Suppressor macrophage treated with lipopolysaccharide for 4 hours (primary cell): ENCODE measurements around the gene MRPL53.
"Not testable (repeated sequence)": the region's sequence is repeated elsewhere in the genome, so short reads cannot be mapped to it uniquely, and the experiment has no call there.

Source experiments
- DNase-seq: peaks from one replicate; pipeline ENCODE4 v3.0.0-alpha.2; 2020

MRPL53 gene

GRCh38 chr2:74481431-74481830 is 9.0 kb upstream of the MRPL53 start:
- DNase-seq = peak; percentile 73

- DNase-seq = no peak
These were observed 2.4 kb upstream of the MRPL53 start for GRCh38 chr2:74474899-74475298.

GRCh38 chr2:74474481-74474880 is 2.0 kb upstream of the MRPL53 start:
- no peak for DNase-seq

- DNase-seq = no peak
These were observed 422 bp upstream of the MRPL53 start for GRCh38 chr2:74472945-74473258.

- DNase-seq = no peak
These were observed 981 bp downstream of the MRPL53 start for GRCh38 chr2:74471332-74472065.

GRCh38 chr2:74470742-74471141 is 1.7 kb downstream of the MRPL53 start:
- not testable (repeated sequence) for DNase-seq

GRCh38 chr2:74464406-74464805 is 8.1 kb downstream of the MRPL53 start:
- DNase-seq = no peak

- DNase-seq = no peak
These were observed 9.7 kb downstream of the MRPL53 start for GRCh38 chr2:74462786-74463105.

- DNase-seq = no peak
These were observed 10.3 kb downstream of the MRPL53 start for GRCh38 chr2:74462054-74462785.

GRCh38 chr2:74461187-74462053 is 11.1 kb downstream of the MRPL53 start:
- no peak for DNase-seq

- not testable (repeated sequence) for DNase-seq
These were observed 12.3 kb downstream of the MRPL53 start for GRCh38 chr2:74460187-74460586.

GRCh38 chr2:74459503-74460118 is 12.9 kb downstream of the MRPL53 start:
- DNase-seq = not testable (repeated sequence)

GRCh38 chr2:74458938-74459363 is 13.5 kb downstream of the MRPL53 start:
- DNase-seq = no peak

- DNase-seq = peak; percentile 100
These were observed 14.1 kb downstream of the MRPL53 start, which contains the start of gene WBP1 for GRCh38 chr2:74458132-74458937. Gene WBP1 (plus strand): TSS chr2:74458438. CDS start chr2:74458603, 165 bp downstream.

GRCh38 chr2:74457549-74458131 is 14.8 kb downstream of the MRPL53 start:
- DNase-seq = peak; percentile 33

- no peak for DNase-seq
These were observed 15.3 kb downstream of the MRPL53 start for GRCh38 chr2:74457129-74457548.

GRCh38 chr2:74454654-74455511 is 17.6 kb downstream of the MRPL53 start, which contains the start of gene INO80B:
Gene INO80B (plus strand): TSS chr2:74455087. CDS start chr2:74455117, 30 bp downstream.
- DNase-seq = peak; percentile 98

- DNase-seq = no peak
These were observed 21.8 kb downstream of the MRPL53 start for GRCh38 chr2:74450570-74451190.

GRCh38 chr2:74448771-74449170 is 23.7 kb downstream of the MRPL53 start:
- DNase-seq = no peak
